IMR-90 (cell line): ENCODE data around the gene RASGEF1C.

ENCODE experiments used
- ELK1 ChIP-seq: fragments of 150-350 bp; IDR thresholded peaks from 2 replicates; pipeline ENCODE4 v1.6.1; 2016; ENCODE audit warnings: low read depth, mild to moderate bottlenecking, low read length, moderate library complexity, borderline replicate concordance
- MAZ ChIP-seq: IDR thresholded peaks from 2 replicates; pipeline ENCODE4 v1.6.1; 2012; ENCODE audit warnings: low read depth, mild to moderate bottlenecking, low read length, improper control_type of control experiment, moderate library complexity, borderline replicate concordance
- MXI1 ChIP-seq: IDR thresholded peaks from 2 replicates; pipeline ENCODE4 v1.6.1; 2012; ENCODE audit warnings: low read depth, mild to moderate bottlenecking, low read length, moderate library complexity, borderline replicate concordance
- POLR2A ChIP-seq: IDR thresholded peaks from 2 replicates; pipeline ENCODE4 v1.6.1; 2012; ENCODE audit warnings: mild to moderate bottlenecking, low read depth, low read length
- RAD21 ChIP-seq: IDR thresholded peaks from 2 replicates; pipeline ENCODE4 v1.6.1; 2012; ENCODE audit warnings: low read length, improper control_type of control experiment
- RCOR1 ChIP-seq: IDR thresholded peaks from 2 replicates; pipeline ENCODE4 v1.6.1; 2012; ENCODE audit warnings: mild to moderate bottlenecking, low read length, improper control_type of control experiment; ENCODE audit not compliant: insufficient replicate concordance
- RFX5 ChIP-seq: IDR thresholded peaks from 2 replicates; pipeline ENCODE4 v1.8.0; 2012; ENCODE audit warnings: low read depth, mild to moderate bottlenecking, low read length, moderate library complexity
- SMC3 ChIP-seq: fragments of 150-350 bp; IDR thresholded peaks from 2 replicates; pipeline ENCODE4 v1.6.1; 2016; ENCODE audit warnings: low read depth, mild to moderate bottlenecking, antibody characterized with exemption, low read length, moderate library complexity
- TF ChIP-seq, protein P1 (sequence below): conservative IDR thresholded peaks from 2 replicates; pipeline ENCODE4 v1.5.1; 2012; ENCODE audit warnings: mild to moderate bottlenecking, low read depth, low read length, improper control_type of control experiment

DNA sequence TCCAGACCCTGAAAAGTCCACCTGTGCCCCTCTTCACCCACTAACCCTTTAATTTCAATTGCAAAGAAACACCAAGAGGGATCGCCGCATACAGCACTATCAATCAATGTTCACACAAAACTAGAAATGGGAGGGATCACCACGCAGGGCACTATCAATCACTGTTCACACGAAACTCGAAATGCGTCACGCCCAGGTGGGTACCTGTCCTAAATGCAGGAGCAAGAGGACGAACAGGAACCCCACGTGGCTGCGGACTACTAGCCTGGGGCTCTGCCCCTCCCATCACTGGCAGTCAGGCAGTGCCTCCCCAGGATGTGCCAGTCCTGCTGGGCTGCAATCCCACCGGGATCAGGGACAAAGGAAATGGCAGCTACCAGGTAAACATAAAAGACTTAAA is 28.2 kb downstream of the RASGEF1C start:
- no peak for TF ChIP-seq POLR2A
- no peak for TF ChIP-seq RFX5
- TF ChIP-seq, protein P1, sequence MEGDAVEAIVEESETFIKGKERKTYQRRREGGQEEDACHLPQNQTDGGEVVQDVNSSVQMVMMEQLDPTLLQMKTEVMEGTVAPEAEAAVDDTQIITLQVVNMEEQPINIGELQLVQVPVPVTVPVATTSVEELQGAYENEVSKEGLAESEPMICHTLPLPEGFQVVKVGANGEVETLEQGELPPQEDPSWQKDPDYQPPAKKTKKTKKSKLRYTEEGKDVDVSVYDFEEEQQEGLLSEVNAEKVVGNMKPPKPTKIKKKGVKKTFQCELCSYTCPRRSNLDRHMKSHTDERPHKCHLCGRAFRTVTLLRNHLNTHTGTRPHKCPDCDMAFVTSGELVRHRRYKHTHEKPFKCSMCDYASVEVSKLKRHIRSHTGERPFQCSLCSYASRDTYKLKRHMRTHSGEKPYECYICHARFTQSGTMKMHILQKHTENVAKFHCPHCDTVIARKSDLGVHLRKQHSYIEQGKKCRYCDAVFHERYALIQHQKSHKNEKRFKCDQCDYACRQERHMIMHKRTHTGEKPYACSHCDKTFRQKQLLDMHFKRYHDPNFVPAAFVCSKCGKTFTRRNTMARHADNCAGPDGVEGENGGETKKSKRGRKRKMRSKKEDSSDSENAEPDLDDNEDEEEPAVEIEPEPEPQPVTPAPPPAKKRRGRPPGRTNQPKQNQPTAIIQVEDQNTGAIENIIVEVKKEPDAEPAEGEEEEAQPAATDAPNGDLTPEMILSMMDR, result no peak
- no peak for TF ChIP-seq MXI1
- no peak for TF ChIP-seq RAD21
- TF ChIP-seq ELK1, result no peak
- no peak for TF ChIP-seq RCOR1
- no peak for TF ChIP-seq MAZ
- TF ChIP-seq SMC3, result no peak
